Calu3 (cell line): ENCODE data around the gene TMEM182. TPM values are rescaled to one million over a fixed set of nuclear protein-coding genes. Genes with fewer than 3 reads are reported as not detected.

Experiments used
- BruUV-seq: library from RNA; stranded (reverse); fragments of 400-500 nt; replicated peaks from 2 replicates; lab custom pipeline; 2021; lab: Mats Ljungman, UMichigan
- CTCF ChIA-PET: fragments of 300-600 bp; sonication (Branson Sonifier 250); formaldehyde crosslinking; loops from one replicate; lab custom pipeline; 2022; ENCODE audit warnings: antibody characterized with exemption; lab: Charles Lee
- DNase-seq: peaks from one replicate; pipeline ENCODE4 v3.0.0; 2022
- H3K27ac Mint-ChIP-seq: one replicate; pipeline ENCODE4 v1.8.0; 2022; ENCODE audit warnings: mixed read lengths; ENCODE audit not compliant: unreplicated experiment
- H3K27me3 Mint-ChIP-seq: one replicate; pipeline ENCODE4 v1.8.0; 2022; ENCODE audit warnings: mixed read lengths; ENCODE audit not compliant: unreplicated experiment
- H3K36me3 Mint-ChIP-seq: one replicate; pipeline ENCODE4 v1.8.0; 2022; ENCODE audit warnings: mild to moderate bottlenecking, moderate library complexity, mixed read lengths; ENCODE audit not compliant: insufficient read depth, unreplicated experiment
- H3K4me1 Mint-ChIP-seq: one replicate; pipeline ENCODE4 v1.8.0; 2022; ENCODE audit warnings: mild to moderate bottlenecking, low read depth, mixed read lengths; ENCODE audit not compliant: unreplicated experiment
- H3K4me3 Mint-ChIP-seq: one replicate; pipeline ENCODE4 v1.8.0; 2022; ENCODE audit warnings: mild to moderate bottlenecking, low read depth, moderate library complexity, mixed read lengths; ENCODE audit not compliant: unreplicated experiment
- H3K9me3 Mint-ChIP-seq: one replicate; pipeline ENCODE4 v1.8.0; 2022; ENCODE audit warnings: low read depth, mixed read lengths; ENCODE audit not compliant: unreplicated experiment
- intact Hi-C: fragments of 100-400 bp; cut with micrococcal nuclease; formaldehyde crosslinking; loops from one replicate; pipeline ENCODE4 v1.10.0; 2022; ENCODE audit not compliant: unreplicated experiment
- total RNA-seq: library from RNA; stranded (reverse); gene quantifications from 2 replicates; pipeline ENCODE4 v1.2.3, GENCODE V29; 2022
- TF ChIP-seq, protein P1 (sequence below): fragments of 200-600 bp; IDR thresholded peaks from one replicate; pipeline ENCODE4 v1.8.0; 2022; ENCODE audit warnings: antibody characterized with exemption; ENCODE audit not compliant: unreplicated experiment

TMEM182 gene
- total RNA-seq, 1 experiment from 2014 or later, result 12.1 TPM

DNA sequence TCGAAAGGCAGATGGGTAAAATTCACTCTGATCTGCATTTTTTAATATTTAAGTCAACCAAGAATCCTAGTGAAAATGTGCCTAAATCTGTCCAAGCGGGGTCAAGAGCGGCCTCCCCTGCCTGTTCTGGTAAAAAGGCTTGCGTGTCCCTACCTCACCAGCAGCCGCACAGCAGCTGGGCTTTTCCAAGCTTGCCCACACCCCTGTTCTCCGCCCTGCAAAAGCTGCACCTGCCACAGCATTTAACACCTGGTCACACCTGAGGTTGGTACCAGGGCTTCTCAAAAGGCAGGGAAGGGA is 25.8 kb upstream of the TMEM182 start:
- TF ChIP-seq, protein P1, sequence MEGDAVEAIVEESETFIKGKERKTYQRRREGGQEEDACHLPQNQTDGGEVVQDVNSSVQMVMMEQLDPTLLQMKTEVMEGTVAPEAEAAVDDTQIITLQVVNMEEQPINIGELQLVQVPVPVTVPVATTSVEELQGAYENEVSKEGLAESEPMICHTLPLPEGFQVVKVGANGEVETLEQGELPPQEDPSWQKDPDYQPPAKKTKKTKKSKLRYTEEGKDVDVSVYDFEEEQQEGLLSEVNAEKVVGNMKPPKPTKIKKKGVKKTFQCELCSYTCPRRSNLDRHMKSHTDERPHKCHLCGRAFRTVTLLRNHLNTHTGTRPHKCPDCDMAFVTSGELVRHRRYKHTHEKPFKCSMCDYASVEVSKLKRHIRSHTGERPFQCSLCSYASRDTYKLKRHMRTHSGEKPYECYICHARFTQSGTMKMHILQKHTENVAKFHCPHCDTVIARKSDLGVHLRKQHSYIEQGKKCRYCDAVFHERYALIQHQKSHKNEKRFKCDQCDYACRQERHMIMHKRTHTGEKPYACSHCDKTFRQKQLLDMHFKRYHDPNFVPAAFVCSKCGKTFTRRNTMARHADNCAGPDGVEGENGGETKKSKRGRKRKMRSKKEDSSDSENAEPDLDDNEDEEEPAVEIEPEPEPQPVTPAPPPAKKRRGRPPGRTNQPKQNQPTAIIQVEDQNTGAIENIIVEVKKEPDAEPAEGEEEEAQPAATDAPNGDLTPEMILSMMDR, result no peak
- H3K4me3 Mint-ChIP-seq, result peak overlapping the region; percentile 99
- CTCF ChIA-PET, result interaction anchor here (0.9 to 1.6 kb wide), 3 partner anchors 15 to 70 kb away, joined by 3 to 11 read pairs (median 3); no protein-coding TSS in a partner anchor
- intact Hi-C loops, result no loop called here
- peaks cover 20% of the 10 kb centered on the region for H3K36me3 Mint-ChIP-seq
- no peaks in the 10 kb centered on the region for H3K27me3 Mint-ChIP-seq
- no peaks in the 10 kb centered on the region for H3K9me3 Mint-ChIP-seq
- H3K27ac Mint-ChIP-seq, result peak overlapping the region; percentile 75
- peak; percentile 27 for DNase-seq
- BruUV-seq, result no TSS peak
- peaks cover 9% of the 10 kb centered on the region for H3K4me1 Mint-ChIP-seq

- Mint-ChIP-seq H3K36me3 (peaks cover 19% of the 10 kb centered on the region), H3K27ac (peak overlapping the region; percentile 75), H3K27me3 (no peaks in the 10 kb centered on the region), H3K9me3 (no peaks in the 10 kb centered on the region), H3K4me1 (peaks cover 9% of the 10 kb centered on the region), H3K4me3 (peak overlapping the region; percentile 99)
- TF ChIP-seq, protein P1, result no peak
- BruUV-seq, result TSS peak; percentile 89
- intact Hi-C loops, result no loop called here
- CTCF ChIA-PET, result interaction anchor here (0.9 to 1.6 kb wide), 4 partner anchors 14 to 70 kb away, joined by 3 to 11 read pairs (median 4); no protein-coding TSS in a partner anchor
- peak; percentile 89 for DNase-seq
These were observed 25.1 kb upstream of the TMEM182 start for GRCh38 chr2:102736410-102737409.

DNA sequence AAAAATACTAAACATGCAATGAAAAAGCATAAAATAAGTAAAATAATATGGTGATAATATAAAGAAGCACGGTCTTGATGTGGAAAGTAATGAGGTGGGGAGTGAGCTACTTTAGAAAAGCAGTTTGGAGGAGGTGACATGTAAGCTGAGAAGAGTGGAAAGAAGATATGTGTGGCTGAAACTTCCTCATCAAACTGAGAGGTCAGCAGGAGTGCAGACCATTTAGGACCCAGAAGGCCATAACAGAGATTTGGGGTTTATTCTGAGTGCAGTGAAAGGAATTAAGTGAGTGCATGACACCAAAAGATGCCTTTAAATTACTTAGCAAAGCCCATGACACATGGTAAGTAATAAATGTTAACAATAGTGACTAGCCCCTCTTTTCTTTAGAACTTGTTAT is 24.4 kb upstream of the TMEM182 start:
- H3K27me3 Mint-ChIP-seq, result no peaks in the 10 kb centered on the region
- peak overlapping the region; percentile 99 for H3K4me3 Mint-ChIP-seq
- H3K27ac Mint-ChIP-seq, result peak overlapping the region; percentile 75
- DNase-seq, result no peak
- intact Hi-C loops, result no loop called here
- TF ChIP-seq, protein P1, result no peak
- peaks cover 19% of the 10 kb centered on the region for H3K36me3 Mint-ChIP-seq
- H3K9me3 Mint-ChIP-seq, result no peaks in the 10 kb centered on the region
- CTCF ChIA-PET, result interaction anchor here (1.0 to 1.6 kb wide), 2 partner anchors 16 to 69 kb away, joined by 4 to 11 read pairs; no protein-coding TSS in a partner anchor
- peaks cover 9% of the 10 kb centered on the region for H3K4me1 Mint-ChIP-seq
- no TSS peak for BruUV-seq

DNA sequence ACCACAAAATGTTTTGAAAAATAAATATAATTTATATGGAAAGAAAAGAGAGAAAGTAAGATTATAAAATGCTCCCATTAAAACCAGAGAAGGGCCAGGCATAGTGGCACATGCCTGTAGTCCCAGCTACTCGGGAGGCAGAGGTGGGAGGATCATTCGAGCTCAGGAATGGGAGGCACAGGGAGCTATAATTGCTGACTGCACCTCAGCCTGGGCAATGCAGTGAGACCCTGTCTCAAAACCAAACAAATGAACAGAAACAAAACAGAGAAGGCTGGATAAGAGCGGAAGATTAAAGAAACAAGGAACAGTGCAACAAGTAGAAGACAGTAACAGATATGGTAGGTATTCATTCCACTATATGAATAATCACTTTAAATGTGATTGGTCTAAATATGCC is 18.6 kb upstream of the TMEM182 start:
- no peak overlapping the region for H3K4me3 Mint-ChIP-seq
- TF ChIP-seq, protein P1, result no peak
- no peaks in the 10 kb centered on the region for H3K36me3 Mint-ChIP-seq
- intact Hi-C loops, result no loop called here
- DNase-seq, result no peak
- H3K27ac Mint-ChIP-seq, result no peak overlapping the region
- H3K4me1 Mint-ChIP-seq, result no peaks in the 10 kb centered on the region
- CTCF ChIA-PET, result no interaction called here
- H3K27me3 Mint-ChIP-seq, result no peaks in the 10 kb centered on the region
- H3K9me3 Mint-ChIP-seq, result no peaks in the 10 kb centered on the region
- no TSS peak for BruUV-seq
